ENCODE measurements around the gene AGO1. TPM values are rescaled to one million over a fixed set of nuclear protein-coding genes. Genes with fewer than 3 reads are reported as not detected.

Gene AGO1
- total and polyA plus RNA-seq, 2 of the 13 experiments (the other 11 are each of a cell fraction or from before 2014, with no cell fraction given) = 9.2 to 18.6 TPM

- TF ChIP-seq ZNF784 (CRISPR knock-in tag; IDR thresholded peaks at IDR 0.05; ENCODE audit: borderline replicate concordance) = peak; percentile 12; the same call in 1 of the 2 replicates
- 0 out of 2 replicates have a peak, but pooled peaks have one; percentile 26 for TF ChIP-seq HIVEP1 (CRISPR knock-in tag; IDR thresholded peaks at IDR 0.05)
- 0 out of 2 replicates have a peak, but pooled peaks have one; percentile 12 for TF ChIP-seq ISL2 (CRISPR knock-in tag; IDR thresholded peaks at IDR 0.05)
- TF ChIP-seq GMEB2 (CRISPR knock-in tag; IDR thresholded peaks at IDR 0.05; ENCODE audit: low read depth) = no peak
- 0 out of 2 replicates have a peak, but pooled peaks have one; percentile 13 for TF ChIP-seq THAP7 (CRISPR knock-in tag; IDR thresholded peaks at IDR 0.05)
- TF ChIP-seq PHF8 (CRISPR knock-in tag; IDR thresholded peaks at IDR 0.05) = peak; percentile 12; the same call in 1 of the 2 replicates
- no peak for TF ChIP-seq ZSCAN12 (CRISPR knock-in tag; IDR thresholded peaks at IDR 0.05)
- TF ChIP-seq ZNF501 (CRISPR knock-in tag; IDR thresholded peaks at IDR 0.05) = peak; percentile 26; the same call in 1 of the 2 replicates
- TF ChIP-seq KDM5B (CRISPR knock-in tag; IDR thresholded peaks at IDR 0.05; ENCODE audit: borderline replicate concordance) = peak; percentile 5; the same call in 1 of the 2 replicates
- TF ChIP-seq GLI4 (CRISPR knock-in tag; IDR thresholded peaks at IDR 0.05; ENCODE audit: borderline replicate concordance) = 0 out of 2 replicates have a peak, but pooled peaks have one; percentile 41
- no peak for TF ChIP-seq ZBTB40 (IDR thresholded peaks at IDR 0.05)
- 0 out of 2 replicates have a peak, but pooled peaks have one; percentile 0 for TF ChIP-seq ZBTB40 (CRISPR knock-in tag; IDR thresholded peaks at IDR 0.05)
- TF ChIP-seq ZMYM4 (CRISPR knock-in tag; IDR thresholded peaks at IDR 0.05) = no peak
- TF ChIP-seq HNRNPK (IDR thresholded peaks at IDR 0.05; ENCODE audit: low read depth, low read length, poor library complexity, severe bottlenecking) = peak; percentile 23
- 0 out of 2 replicates have a peak, but pooled peaks have one; percentile 5 for TF ChIP-seq NCOA2 (CRISPR knock-in tag; IDR thresholded peaks at IDR 0.05)
These were observed 48.6 kb downstream of the AGO1 start (continued) for GRCh38 chr1:35931446-35932157.
